ENCODE data around the gene RHOA. TPM values are rescaled to one million over a fixed set of nuclear protein-coding genes. Genes with fewer than 3 reads are reported as not detected.
"Not testable (repeated sequence)": the region's sequence is repeated elsewhere in the genome, so short reads cannot be mapped to it uniquely, and the experiment has no call there.

Gene RHOA
- total RNA-seq, 3 donors from 2014 or later = 314 to 686 (median 317) TPM

GRCh38 chr3:49349348-49350114 is 62.2 kb downstream of the RHOA start:
- no peak for DNase-seq (ENCODE audit: low spot score in 2 of 2)
- H3K4me3 ChIP-seq = no peak overlapping the region
- H3K9me3 ChIP-seq = no peaks in the 10 kb centered on the region
- no peak overlapping the region for H3K27ac ChIP-seq
- no peaks in the 10 kb centered on the region for H3K27me3 ChIP-seq
- H3K36me3 ChIP-seq = no peaks in the 10 kb centered on the region
- no peaks in the 10 kb centered on the region for H3K4me1 ChIP-seq
- no peak for TF ChIP-seq CTCF (IDR thresholded peaks at IDR 0.05)
- intact Hi-C loops (cut with DNase I; ENCODE audit: low total_unique reads) = no loop called here

- intact Hi-C loops (cut with DNase I; ENCODE audit: low total_unique reads); H3K4me1 ChIP-seq: not testable (repeated sequence)
Observed at GRCh38 chr3:49348361-49348760, 63.4 kb downstream of the RHOA start.

DNA sequence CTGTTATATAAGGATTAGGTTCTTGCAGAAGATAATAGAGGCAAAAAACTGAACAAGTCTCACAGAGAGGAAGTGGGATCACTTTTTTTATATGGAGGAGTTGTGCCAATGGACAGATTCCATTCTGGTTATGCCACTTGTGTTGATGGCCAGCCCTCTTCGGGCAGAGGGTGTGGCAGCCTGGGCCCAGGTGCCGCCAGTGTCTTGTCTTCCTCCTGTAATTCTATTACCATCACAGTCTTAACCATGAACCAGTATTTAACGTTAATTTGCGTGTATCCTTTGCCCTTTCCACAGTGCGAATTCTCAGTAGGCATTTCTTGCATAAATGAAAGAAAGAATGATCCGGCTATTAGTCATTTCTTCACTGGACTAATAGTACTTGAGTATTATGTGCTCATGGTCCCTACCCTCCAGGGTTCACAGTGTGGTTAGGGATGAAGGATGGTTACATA is 65.0 kb downstream of the RHOA start:
- Histone ChIP-seq H3K27ac (peak overlapping the region; percentile 80 to 85), H3K4me1 (no peaks in the 10 kb centered on the region), H3K4me3 (no peak overlapping the region), H3K9me3 (no peaks in the 10 kb centered on the region), H3K36me3 (no peaks in the 10 kb centered on the region), H3K27me3 (no peaks in the 10 kb centered on the region)
- TF ChIP-seq POLR2AphosphoS5 (IDR thresholded peaks at IDR 0.05) (peak in 1 of 3 donors; percentile 40), CTCF (IDR thresholded peaks at IDR 0.05) (no peak)
- DNase-seq (ENCODE audit: low spot score in 2 of 2) = peak in 1 of 2 donors; percentile 76
- intact Hi-C loops (cut with DNase I; ENCODE audit: low total_unique reads) = no loop called here

More at GRCh38 chr3:49348361-49348760, 63.4 kb downstream of the RHOA start:
- peak overlapping the region in 1 of 2 donors; percentile 80 for H3K27ac ChIP-seq
- H3K36me3 ChIP-seq; H3K4me3 ChIP-seq; H3K9me3 ChIP-seq; DNase-seq (ENCODE audit: low spot score in 2 of 2); H3K27me3 ChIP-seq: not testable (repeated sequence)

GRCh38 chr3:49343163-49343562 is 68.6 kb downstream of the RHOA start:
- TF ChIP-seq CTCF (IDR thresholded peaks at IDR 0.05) = no peak
- no peak for TF ChIP-seq POLR2A (IDR thresholded peaks at IDR 0.05)
- no peak for TF ChIP-seq POLR2AphosphoS5 (IDR thresholded peaks at IDR 0.05)
- Histone ChIP-seq H3K27ac (no peak overlapping the region), H3K36me3 (no peaks in the 10 kb centered on the region), H3K9me3 (no peaks in the 10 kb centered on the region), H3K27me3 (no peaks in the 10 kb centered on the region), H3K4me3 (no peak overlapping the region), H3K4me1 (peaks cover 0 to 6% of the 10 kb centered on the region in 2 donors)
- intact Hi-C loops (cut with DNase I; ENCODE audit: low total_unique reads) = loop anchor here (5.0 kb wide), 1 partner anchor 589 kb away; no protein-coding TSS in a partner anchor
- DNase-seq (ENCODE audit: low spot score in 2 of 2) = no peak

DNA sequence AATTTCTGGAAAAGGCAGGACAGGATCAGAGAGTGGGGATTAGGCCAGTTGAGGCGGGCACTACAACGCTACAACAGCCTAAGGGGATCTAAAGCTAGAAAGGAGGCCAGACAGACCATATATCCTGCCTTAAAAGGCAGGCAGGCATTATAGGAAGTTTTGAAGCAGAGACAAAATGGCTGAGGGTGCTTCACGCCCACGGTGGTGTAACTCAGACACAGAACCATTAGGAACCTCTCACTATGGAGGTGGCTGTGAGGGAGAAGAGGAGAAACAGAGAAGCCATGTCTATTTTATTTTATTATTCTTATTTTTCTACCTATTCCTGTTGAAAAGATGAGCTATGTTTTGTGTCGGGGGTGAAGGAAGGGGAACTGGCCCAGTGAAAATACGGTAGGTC is 69.8 kb downstream of the RHOA start:
- Histone ChIP-seq H3K4me3 (no peak overlapping the region), H3K27ac (peak overlapping the region in 1 of 2 donors; percentile 41), H3K9me3 (no peaks in the 10 kb centered on the region), H3K27me3 (no peaks in the 10 kb centered on the region), H3K4me1 (peaks cover 0 to 6% of the 10 kb centered on the region in 2 donors), H3K36me3 (no peaks in the 10 kb centered on the region)
- no peak for DNase-seq (ENCODE audit: low spot score in 2 of 2)
- intact Hi-C loops (cut with DNase I; ENCODE audit: low total_unique reads) = loop anchor here (5.0 kb wide), 1 partner anchor 590 kb away; no protein-coding TSS in a partner anchor
- no peak for TF ChIP-seq CTCF (IDR thresholded peaks at IDR 0.05)
- no peak for TF ChIP-seq POLR2A (IDR thresholded peaks at IDR 0.05)
- no peak for TF ChIP-seq POLR2AphosphoS5 (IDR thresholded peaks at IDR 0.05)

All from breast epithelium (tissue), 4 donors.